GM12878 (cell line): ENCODE results near the gene FLRT1. TPM values are rescaled to one million over a fixed set of nuclear protein-coding genes. Genes with fewer than 3 reads are reported as not detected.

Source experiments
- ATF7 ChIP-seq: fragments of 450-650 bp; IDR thresholded peaks from 2 replicates; pipeline ENCODE4 v1.6.1; 2016; ENCODE audit warnings: low read depth, mild to moderate bottlenecking
- BRCA1 ChIP-seq: IDR thresholded peaks from 2 replicates; pipeline ENCODE4 v1.6.1; 2011; ENCODE audit warnings: low read depth, low read length, improper control_type of control experiment
- MYB ChIP-seq: fragments of 150-350 bp; IDR thresholded peaks from 2 replicates; pipeline ENCODE4 v1.6.1; 2014; ENCODE audit warnings: mild to moderate bottlenecking, low read depth, low read length, borderline replicate concordance
- NKRF ChIP-seq: fragments of 450-650 bp; conservative IDR thresholded peaks from 2 replicates; pipeline ENCODE4 v1.6.1; 2017; ENCODE audit warnings: mild to moderate bottlenecking, moderate library complexity
- SUZ12 ChIP-seq: fragments of 200-600 bp; sonication (generic); IDR thresholded peaks from one replicate; pipeline ENCODE4 v1.6.1; 2018; ENCODE audit warnings: antibody characterized with exemption, mild to moderate bottlenecking; ENCODE audit not compliant: unreplicated experiment
- WRNIP1 ChIP-seq: IDR thresholded peaks from 2 replicates; pipeline ENCODE4 v1.6.1; 2011; ENCODE audit warnings: low read depth, low read length, improper control_type of control experiment, borderline replicate concordance
- ZBTB40 ChIP-seq: fragments of 450-650 bp; IDR thresholded peaks from 2 replicates; pipeline ENCODE4 v1.6.1; 2016; ENCODE audit warnings: mild to moderate bottlenecking, moderate library complexity, borderline replicate concordance
- polyA plus RNA-seq, 11 experiments: library from polyadenylated mRNA; depleted of rRNA in 4 of 11; unstranded in 6 of 11; stranded (reverse) in 5 of 11; fragments of >200 nt; fragmentation: Nextera tagmentation in 4 of 11; fragmentation: Illumina TruSeq in 1 of 11; extraction: Ambion mirVana in 4 of 11; extraction: Trizol in 1 of 11; gene quantifications; 1 replicate in 1 of 11; 2 replicates in 10 of 11; pipeline versions ENCODE4 v1.2.1 to v1.2.3, GENCODE V29; 2011 to 2016; ENCODE audit warnings: inconsistent platforms in 2 of 11, missing spikeins in 2 of 11, low read depth in 1 of 11
- total RNA-seq, 4 experiments: library from RNA; depleted of rRNA in 3 of 4; stranded (reverse); fragments of >200 nt in 3 of 4; fragmentation: Illumina TruSeq in 1 of 4; extraction: Trizol in 1 of 4; gene quantifications; 2 replicates each; pipeline versions ENCODE4 v1.2.1 to v1.2.3, GENCODE V29; 2013 to 2021

FLRT1 gene
- total and polyA plus RNA-seq, 10 of the 15 experiments (the other 5 are each of a cell fraction or from before 2014, with no cell fraction given): 0.10 to 0.12 TPM; not detected in 8

- TF ChIP-seq ZBTB40: no peak
- no peak for TF ChIP-seq MYB
- no peak for TF ChIP-seq NKRF
- TF ChIP-seq SUZ12: no peak
- TF ChIP-seq ATF7: no peak
- TF ChIP-seq WRNIP1: no peak
- no peak for TF ChIP-seq BRCA1
Observed at GRCh38 chr11:64000026-64000739, 35.5 kb upstream of the FLRT1 start (continued).
